RWPE1 (cell line): ENCODE measurements around the gene PAPPA.

Experiments
- CTCF ChIA-PET: fragments of 350-600 bp; sonication (Branson Sonifier 250); formaldehyde crosslinking; extraction: SDS; loops from one replicate; lab custom pipeline; 2021; lab: Yijun Ruan, JAX
- POLR2A ChIA-PET: fragments of 400-600 bp; formaldehyde crosslinking; extraction: SDS; loops from one replicate; lab custom pipeline; 2020; ENCODE audit warnings: antibody characterized with exemption; ENCODE audit not compliant: low non-redundant PET; lab: Yijun Ruan, JAX
- DNase-seq: peaks from one replicate; pipeline ENCODE4 v3.0.0; 2012; ENCODE audit warnings: low spot score
- H3K27ac ChIP-seq: fragments of 450-650 bp; 2 replicates; pipeline ENCODE4 v1.5.1; 2017
- TF ChIP-seq, protein P1 (sequence below): fragments of 450-650 bp; conservative IDR thresholded peaks from 2 replicates; pipeline ENCODE4 v1.5.1; 2017; ENCODE audit warnings: low read depth, mild to moderate bottlenecking

The PAPPA gene

DNA sequence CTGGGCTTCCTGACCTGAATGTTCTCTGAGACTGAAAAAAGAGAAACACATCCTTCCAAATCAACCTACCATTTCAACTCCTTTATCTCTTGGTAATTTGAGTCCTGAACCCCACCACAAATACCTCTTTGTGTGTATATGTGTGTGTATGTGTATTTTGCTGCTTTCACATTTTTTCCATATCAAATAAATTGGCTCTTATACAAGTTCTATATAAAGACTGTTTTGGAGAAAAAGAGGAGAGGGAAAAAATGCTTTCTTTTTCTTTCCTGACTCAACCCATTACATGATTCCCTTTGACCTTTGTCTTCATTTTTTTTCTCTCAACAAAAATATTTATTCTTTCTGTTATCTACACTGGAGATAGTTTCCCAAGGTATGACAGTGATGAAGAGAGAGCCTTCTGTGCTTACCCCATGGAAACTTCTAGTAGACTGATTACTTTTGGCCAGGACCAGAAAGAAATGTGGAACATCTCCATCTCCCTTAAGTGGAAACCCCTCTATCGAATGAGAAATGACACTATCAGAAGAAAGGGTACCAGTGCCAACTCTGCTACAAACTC is 85.3 kb downstream of the PAPPA start:
- ChIA-PET POLR2A (no interaction called here), CTCF (no interaction called here)
- no peak for DNase-seq
- H3K27ac ChIP-seq: no peak overlapping the region
- TF ChIP-seq, protein P1, sequence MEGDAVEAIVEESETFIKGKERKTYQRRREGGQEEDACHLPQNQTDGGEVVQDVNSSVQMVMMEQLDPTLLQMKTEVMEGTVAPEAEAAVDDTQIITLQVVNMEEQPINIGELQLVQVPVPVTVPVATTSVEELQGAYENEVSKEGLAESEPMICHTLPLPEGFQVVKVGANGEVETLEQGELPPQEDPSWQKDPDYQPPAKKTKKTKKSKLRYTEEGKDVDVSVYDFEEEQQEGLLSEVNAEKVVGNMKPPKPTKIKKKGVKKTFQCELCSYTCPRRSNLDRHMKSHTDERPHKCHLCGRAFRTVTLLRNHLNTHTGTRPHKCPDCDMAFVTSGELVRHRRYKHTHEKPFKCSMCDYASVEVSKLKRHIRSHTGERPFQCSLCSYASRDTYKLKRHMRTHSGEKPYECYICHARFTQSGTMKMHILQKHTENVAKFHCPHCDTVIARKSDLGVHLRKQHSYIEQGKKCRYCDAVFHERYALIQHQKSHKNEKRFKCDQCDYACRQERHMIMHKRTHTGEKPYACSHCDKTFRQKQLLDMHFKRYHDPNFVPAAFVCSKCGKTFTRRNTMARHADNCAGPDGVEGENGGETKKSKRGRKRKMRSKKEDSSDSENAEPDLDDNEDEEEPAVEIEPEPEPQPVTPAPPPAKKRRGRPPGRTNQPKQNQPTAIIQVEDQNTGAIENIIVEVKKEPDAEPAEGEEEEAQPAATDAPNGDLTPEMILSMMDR: no peak

DNA sequence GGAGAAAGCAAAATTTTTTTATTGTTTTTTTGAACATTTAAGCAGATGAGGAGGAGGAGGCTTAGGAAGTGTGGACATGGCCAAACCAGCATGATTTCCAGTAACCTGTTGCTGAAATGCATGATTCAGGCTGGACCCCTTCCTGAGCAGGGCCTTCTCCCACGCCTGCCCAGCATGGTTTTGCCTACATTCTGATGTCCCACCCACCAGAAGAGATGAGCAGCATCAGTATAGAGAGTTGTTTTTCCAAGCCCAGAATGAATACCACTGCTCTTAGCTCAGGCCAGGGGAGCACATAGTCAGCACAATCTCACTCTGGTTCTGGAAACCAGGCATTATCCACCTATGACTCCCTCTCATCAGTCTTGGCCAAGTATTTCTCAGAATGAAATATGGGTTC is 90.1 kb downstream of the PAPPA start:
- TF ChIP-seq, protein P1: no peak
- no peak overlapping the region for H3K27ac ChIP-seq
- ChIA-PET CTCF (no interaction called here), POLR2A (no interaction called here)
- DNase-seq: no peak

DNA sequence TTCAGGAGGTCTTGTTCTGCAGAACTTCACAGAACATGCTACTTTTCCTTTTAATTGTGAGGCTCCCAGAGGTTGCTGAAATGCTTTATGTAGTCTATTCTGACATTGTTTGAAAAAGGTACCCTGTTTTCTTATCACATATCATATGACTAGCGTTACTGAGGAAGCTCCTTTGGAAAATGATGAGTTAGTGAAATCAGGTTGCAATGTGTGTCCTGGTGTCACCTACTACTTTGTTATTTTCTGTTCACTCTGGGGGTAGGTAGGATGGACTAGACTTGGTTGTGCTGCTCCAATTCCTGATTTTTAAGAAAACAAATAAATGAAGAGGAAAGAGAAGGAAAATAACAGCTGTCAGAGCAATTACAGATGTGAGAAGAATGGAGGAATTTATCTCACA is 93.7 kb downstream of the PAPPA start:
- TF ChIP-seq, protein P1: no peak
- POLR2A ChIA-PET: no interaction called here
- no peak overlapping the region for H3K27ac ChIP-seq
- DNase-seq: no peak
- CTCF ChIA-PET: interaction anchor here (0.6 to 0.7 kb wide), 2 partner anchors 42 to 771 kb away, joined by 3 to 4 read pairs; no protein-coding TSS in a partner anchor

DNA sequence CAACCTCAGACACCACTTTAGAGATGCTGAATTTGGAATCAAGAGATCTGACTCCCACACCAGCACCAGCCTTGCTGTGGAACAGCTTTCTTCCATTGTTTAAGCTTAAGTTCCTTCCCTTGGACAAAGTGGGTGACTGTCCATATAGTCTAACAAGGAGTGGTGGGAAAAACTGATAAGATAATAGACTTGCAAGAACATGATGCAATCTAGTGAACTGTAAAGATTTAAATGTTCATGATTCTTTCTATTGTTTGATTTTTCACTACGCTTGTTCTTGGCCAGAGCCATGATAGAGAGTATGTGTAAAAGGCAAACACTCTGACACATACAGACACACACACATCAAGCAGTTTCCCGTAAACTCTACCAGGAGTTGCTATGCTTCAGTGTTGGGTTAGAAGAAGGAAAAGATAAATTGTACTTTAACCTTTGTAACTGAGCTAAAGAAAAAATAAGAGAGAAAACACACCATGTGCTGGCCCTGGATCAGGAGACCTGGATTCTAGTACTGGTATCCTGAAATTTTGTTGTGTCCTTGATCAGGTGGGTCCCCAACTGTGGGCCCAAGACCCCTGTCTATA is 94.3 kb downstream of the PAPPA start:
- no peak overlapping the region for H3K27ac ChIP-seq
- ChIA-PET CTCF (interaction anchor here (0.6 kb wide), 1 partner anchor 770 kb away, joined by 4 read pairs; no protein-coding TSS in a partner anchor), POLR2A (no interaction called here)
- DNase-seq: no peak
- TF ChIP-seq, protein P1: no peak

DNA sequence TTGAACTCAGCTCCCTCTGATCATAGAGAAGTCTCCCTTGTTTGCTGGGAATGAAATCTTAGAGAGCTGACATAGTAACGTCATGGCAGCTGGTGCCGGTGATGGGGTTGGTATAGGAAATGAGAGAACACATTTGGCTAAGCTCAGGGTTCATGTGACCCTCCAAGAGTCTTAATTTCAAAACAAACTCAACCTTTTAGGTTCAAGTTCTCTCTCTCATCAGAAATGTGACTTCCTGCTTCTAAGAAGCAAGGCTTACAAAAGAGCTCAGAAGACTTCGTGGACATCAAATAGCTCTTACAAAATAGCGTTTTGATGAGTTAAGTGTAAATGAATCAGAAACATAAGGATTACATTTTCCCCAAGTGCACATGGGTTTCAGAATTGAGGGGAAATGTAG is 97.3 kb downstream of the PAPPA start:
- POLR2A ChIA-PET: no interaction called here
- CTCF ChIA-PET: interaction anchor here (0.7 kb wide), 2 partner anchors 9 to 41 kb away, joined by 3 read pairs; no protein-coding TSS in a partner anchor
- DNase-seq: no peak
- TF ChIP-seq, protein P1: no peak
- no peak overlapping the region for H3K27ac ChIP-seq

DNA sequence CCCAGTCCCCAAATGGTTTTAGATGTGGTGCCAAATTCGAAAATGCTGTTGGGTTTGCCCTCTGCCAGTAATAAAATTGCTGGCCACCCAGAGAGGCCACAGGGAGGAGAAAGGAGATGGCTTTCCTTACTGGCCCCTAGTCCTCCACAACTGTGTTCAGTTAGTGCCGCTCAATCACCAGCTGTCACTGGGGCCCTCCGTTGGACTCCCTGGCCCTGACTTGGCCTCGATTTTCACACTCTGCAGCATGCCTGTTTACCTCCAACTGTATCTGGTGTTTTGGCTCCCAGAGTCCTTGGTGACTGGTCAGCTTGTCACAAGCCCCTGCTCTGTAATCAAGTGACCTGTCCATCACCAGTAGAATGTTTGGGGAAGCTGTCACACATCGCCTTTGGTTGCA is 97.8 kb downstream of the PAPPA start:
- ChIA-PET POLR2A (no interaction called here), CTCF (interaction anchor here (0.7 kb wide), 2 partner anchors 10 to 40 kb away, joined by 3 read pairs; no protein-coding TSS in a partner anchor)
- TF ChIP-seq, protein P1: no peak
- no peak for DNase-seq
- no peak overlapping the region for H3K27ac ChIP-seq
